GM18498 (cell line): ENCODE data around the gene SLC39A11.

Experiments
- ATAC-seq: cut with Tn5 transposase; IDR thresholded peaks from one replicate; pipeline ENCODE4 v1.9.1; 2021; ENCODE audit warnings: mild to moderate bottlenecking, moderate library complexity; ENCODE audit not compliant: unreplicated experiment

SLC39A11 gene

GRCh38 chr17:72984145-72984925, 108.2 kb downstream of the SLC39A11 start:
- no peak for ATAC-seq

- ATAC-seq: no peak
Observed at GRCh38 chr17:72982680-72983079, 109.8 kb downstream of the SLC39A11 start.

GRCh38 chr17:72978593-72979218, 113.8 kb downstream of the SLC39A11 start:
- ATAC-seq: no peak

GRCh38 chr17:72977771-72978417, 114.6 kb downstream of the SLC39A11 start:
- no peak for ATAC-seq

GRCh38 chr17:72976971-72977770, 115.3 kb downstream of the SLC39A11 start:
- ATAC-seq: no peak

GRCh38 chr17:72975509-72975908, 117.0 kb downstream of the SLC39A11 start:
- ATAC-seq: no peak

GRCh38 chr17:72974605-72975232, 117.8 kb downstream of the SLC39A11 start:
- no peak for ATAC-seq

GRCh38 chr17:72972263-72972951, 120.1 kb downstream of the SLC39A11 start:
- ATAC-seq: no peak

GRCh38 chr17:72971226-72971880, 121.1 kb downstream of the SLC39A11 start:
- no peak for ATAC-seq

GRCh38 chr17:72970797-72971196, 121.7 kb downstream of the SLC39A11 start:
- ATAC-seq: no peak

- ATAC-seq: no peak
Observed at GRCh38 chr17:72970246-72970645, 122.2 kb downstream of the SLC39A11 start.

GRCh38 chr17:72969293-72969906, 123.1 kb downstream of the SLC39A11 start:
- ATAC-seq: no peak

GRCh38 chr17:72968798-72969197, 123.7 kb downstream of the SLC39A11 start:
- no peak for ATAC-seq

- ATAC-seq: no peak
Observed at GRCh38 chr17:72967977-72968585, 124.4 kb downstream of the SLC39A11 start.

- no peak for ATAC-seq
Observed at GRCh38 chr17:72967277-72967970, 125.1 kb downstream of the SLC39A11 start.

GRCh38 chr17:72962106-72962505, 130.4 kb downstream of the SLC39A11 start:
- no peak for ATAC-seq

- ATAC-seq: no peak
Observed at GRCh38 chr17:72955391-72956140, 136.9 kb downstream of the SLC39A11 start.
